CD4-positive, CD25-positive, alpha-beta regulatory T cell (primary cell): ENCODE measurements around the gene THAP7. TPM values are rescaled to one million over a fixed set of nuclear protein-coding genes. Genes with fewer than 3 reads are reported as not detected.

Source experiments
- ATAC-seq, 2 donors: fragments of 150-1000 bp; cut with Tn5 transposase; one replicate each; pipeline ENCODE4 v1.10.0; 2021; ENCODE audit warnings: low read depth in 2 of 2, moderate number of reproducible peaks in 2 of 2, moderate library complexity in 1 of 2
- DNase-seq, 3 donors: peaks; one replicate each; pipeline versions ENCODE4 v3.0.0 to v3.0.0-alpha.2; 2012 to 2022; ENCODE audit warnings: mixed read lengths in 1 of 3
- H3K27ac ChIP-seq: one replicate; pipeline ENCODE4 v1.7.0; 2013; ENCODE audit warnings: mild to moderate bottlenecking, low read length; ENCODE audit not compliant: insufficient read depth, poor library complexity, severe bottlenecking
- H3K27me3 ChIP-seq: one replicate; pipeline ENCODE4 v1.7.0; 2013; ENCODE audit warnings: low read length; ENCODE audit not compliant: control insufficient read depth, insufficient read depth
- H3K36me3 ChIP-seq: one replicate; pipeline ENCODE4 v1.7.0; 2013; ENCODE audit warnings: mild to moderate bottlenecking, low read length, moderate library complexity; ENCODE audit not compliant: control insufficient read depth, insufficient read depth
- H3K4me1 ChIP-seq: 2 replicates; pipeline ENCODE4 v1.7.0; 2013; ENCODE audit warnings: mild to moderate bottlenecking, low read length; ENCODE audit not compliant: insufficient read depth, control insufficient read depth, poor library complexity, severe bottlenecking
- H3K4me3 ChIP-seq: one replicate; pipeline ENCODE4 v1.7.0; 2013; ENCODE audit warnings: low read depth, mild to moderate bottlenecking, low read length, moderate library complexity
- H3K9me3 ChIP-seq, 2 experiments: 1 replicate in 1 of 2; 2 replicates in 1 of 2; pipeline ENCODE4 v1.7.0; 2013; ENCODE audit warnings: low read length in 2 of 2, mild to moderate bottlenecking in 1 of 2, moderate library complexity in 1 of 2; ENCODE audit not compliant: control insufficient read depth in 2 of 2
- H3K27ac Mint-ChIP-seq, 3 donors: one replicate each; pipeline ENCODE4 v1.8.0; 2020 to 2022; ENCODE audit warnings: mild to moderate bottlenecking in 3 of 3, mixed read lengths in 3 of 3, moderate library complexity in 2 of 3
- H3K27me3 Mint-ChIP-seq: one replicate; pipeline ENCODE4 v1.8.0; 2022; ENCODE audit warnings: mild to moderate bottlenecking, mixed read lengths
- H3K36me3 Mint-ChIP-seq: one replicate; pipeline ENCODE4 v1.8.0; 2020; ENCODE audit warnings: mixed read lengths
- H3K4me1 Mint-ChIP-seq, 4 donors: one replicate each; pipeline ENCODE4 v1.8.0; 2020 to 2022; ENCODE audit warnings: mixed read lengths in 4 of 4, mild to moderate bottlenecking in 1 of 4
- H3K4me3 Mint-ChIP-seq, 4 donors: one replicate each; pipeline ENCODE4 v1.8.0; 2020 to 2022; ENCODE audit warnings: mild to moderate bottlenecking in 4 of 4, mixed read lengths in 4 of 4, moderate library complexity in 3 of 4
- H3K9me3 Mint-ChIP-seq, 7 donors: one replicate each; pipeline ENCODE4 v1.8.0; 2020 to 2022; ENCODE audit warnings: mixed read lengths in 7 of 7, mild to moderate bottlenecking in 3 of 7, moderate library complexity in 2 of 7
- polyA plus RNA-seq, 4 donors: library from polyadenylated mRNA; unstranded; fragments of 300-500 nt; fragmentation: Illumina TruSeq; gene quantifications; one replicate each; pipeline ENCODE4 v1.2.3, GENCODE V29; 2021
- total RNA-seq: library from RNA; stranded (reverse); gene quantifications from one replicate; pipeline ENCODE4 v1.2.3, GENCODE V29; 2022

THAP7 gene
- total and polyA plus RNA-seq, 5 donors from 2014 or later: 38.5 to 58.0 (median 43.5) TPM

- Histone ChIP-seq H3K9me3 (no peaks in the 10 kb centered on the region), H3K4me1 (peaks cover 9% of the 10 kb centered on the region), H3K4me3 (no peak overlapping the region), H3K36me3 (no peaks in the 10 kb centered on the region), H3K27ac (no peak overlapping the region), H3K27me3 (peaks cover 2% of the 10 kb centered on the region)
- Mint-ChIP-seq H3K9me3 (no peaks in the 10 kb centered on the region), H3K4me3 (no peak overlapping the region), H3K36me3 (no peaks in the 10 kb centered on the region), H3K27me3 (peaks cover 18% of the 10 kb centered on the region), H3K4me1 (peaks cover 0 to 15% (median 5%) of the 10 kb centered on the region in 4 donors), H3K27ac (peak overlapping the region in 1 of 3 donors; percentile 48)
- ATAC-seq: no peak
- no peak for DNase-seq
Measured at GRCh38 chr22:21028277-21029251, 26.6 kb upstream of the THAP7 start.

GRCh38 chr22:21026783-21027692, 25.1 kb upstream of the THAP7 start:
- Mint-ChIP-seq H3K4me3 (no peak overlapping the region), H3K4me1 (peaks cover 0 to 15% (median 7%) of the 10 kb centered on the region in 4 donors), H3K9me3 (no peaks in the 10 kb centered on the region), H3K36me3 (no peaks in the 10 kb centered on the region), H3K27ac (no peak overlapping the region), H3K27me3 (peaks cover 12% of the 10 kb centered on the region)
- no peak for DNase-seq
- H3K4me3 ChIP-seq: no peak overlapping the region
- ATAC-seq: no peak
- H3K27me3 ChIP-seq: no peaks in the 10 kb centered on the region
- no peaks in the 10 kb centered on the region for H3K36me3 ChIP-seq
- no peaks in the 10 kb centered on the region for H3K9me3 ChIP-seq
- peaks cover 9% of the 10 kb centered on the region for H3K4me1 ChIP-seq
- H3K27ac ChIP-seq: no peak overlapping the region

DNA sequence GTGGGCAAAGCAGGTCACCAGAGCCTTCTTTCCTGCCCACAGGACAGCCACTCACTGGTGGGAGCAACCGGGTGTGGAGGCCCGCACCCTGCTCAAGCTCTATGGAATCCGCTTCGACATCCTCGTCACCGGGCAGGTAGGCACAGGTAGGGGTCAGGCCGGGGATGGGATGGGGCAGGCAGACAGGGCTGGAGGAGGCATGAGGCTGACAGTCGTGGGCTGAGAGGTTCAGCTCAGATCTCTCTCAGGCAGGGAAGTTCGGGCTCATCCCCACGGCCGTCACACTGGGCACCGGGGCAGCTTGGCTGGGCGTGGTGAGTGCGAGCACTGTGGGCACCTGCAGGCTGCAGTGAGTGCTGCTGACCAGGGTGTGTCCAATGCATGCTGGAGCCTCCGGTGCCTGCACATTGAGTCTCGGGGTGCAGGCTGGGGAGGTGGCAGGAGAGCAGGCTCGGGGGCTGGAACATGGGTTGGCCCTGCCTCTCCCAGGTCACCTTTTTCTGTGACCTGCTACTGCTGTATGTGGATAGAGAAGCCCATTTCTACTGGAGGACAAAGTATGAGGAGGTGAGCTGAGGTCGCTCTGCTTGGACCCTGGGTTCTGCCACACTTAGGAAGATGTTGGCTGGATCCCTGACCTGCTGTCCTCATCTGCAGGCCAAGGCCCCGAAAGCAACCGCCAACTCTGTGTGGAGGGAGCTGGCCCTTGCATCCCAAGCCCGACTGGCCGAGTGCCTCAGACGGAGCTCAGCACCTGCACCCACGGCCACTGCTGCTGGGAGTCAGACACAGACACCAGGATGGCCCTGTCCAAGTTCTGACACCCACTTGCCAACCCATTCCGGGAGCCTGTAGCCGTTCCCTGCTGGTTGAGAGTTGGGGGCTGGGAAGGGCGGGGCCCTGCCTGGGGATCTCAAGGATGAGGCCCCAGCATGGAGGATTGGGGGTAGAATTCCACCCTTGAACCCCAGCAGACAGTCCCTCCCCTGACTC, 24.1 kb upstream of the THAP7 start:
- no peaks in the 10 kb centered on the region for H3K36me3 ChIP-seq
- Mint-ChIP-seq H3K36me3 (no peaks in the 10 kb centered on the region), H3K27ac (peak overlapping the region in 2 of 3 donors; percentile 38 to 62), H3K4me3 (peak overlapping the region in 2 of 4 donors; percentile 66 to 73), H3K9me3 (no peaks in the 10 kb centered on the region), H3K27me3 (peaks cover 6% of the 10 kb centered on the region), H3K4me1 (peaks cover 0 to 15% (median 7%) of the 10 kb centered on the region in 4 donors)
- H3K27ac ChIP-seq: no peak overlapping the region
- DNase-seq (no peak), ATAC-seq (no peak)
- peaks cover 9% of the 10 kb centered on the region for H3K4me1 ChIP-seq
- H3K4me3 ChIP-seq: no peak overlapping the region
- H3K9me3 ChIP-seq: no peaks in the 10 kb centered on the region
- no peaks in the 10 kb centered on the region for H3K27me3 ChIP-seq

- H3K4me3 Mint-ChIP-seq: peak overlapping the region in 2 of 4 donors; percentile 66 to 73
- no peaks in the 10 kb centered on the region for H3K9me3 Mint-ChIP-seq
- DNase-seq: peak in 1 of 3 donors; percentile 49
- peaks cover 0 to 13% (median 5%) of the 10 kb centered on the region in 4 donors for H3K4me1 Mint-ChIP-seq
- Histone ChIP-seq H3K27me3 (no peaks in the 10 kb centered on the region), H3K4me1 (peaks cover 9% of the 10 kb centered on the region), H3K4me3 (no peak overlapping the region), H3K9me3 (no peaks in the 10 kb centered on the region), H3K36me3 (no peaks in the 10 kb centered on the region), H3K27ac (no peak overlapping the region)
- ATAC-seq: peak in 1 of 2 donors; percentile 41
- peak overlapping the region; percentile 38 to 62 (median 52) for H3K27ac Mint-ChIP-seq
- peaks cover under 1% of the 10 kb centered on the region for H3K27me3 Mint-ChIP-seq
- no peaks in the 10 kb centered on the region for H3K36me3 Mint-ChIP-seq
Measured at GRCh38 chr22:21025266-21025665, 23.3 kb upstream of the THAP7 start.

- Histone ChIP-seq H3K9me3 (no peaks in the 10 kb centered on the region), H3K4me3 (no peak overlapping the region), H3K27me3 (no peaks in the 10 kb centered on the region), H3K27ac (no peak overlapping the region), H3K36me3 (no peaks in the 10 kb centered on the region), H3K4me1 (peaks cover 9% of the 10 kb centered on the region)
- H3K4me1 Mint-ChIP-seq: peaks cover 0 to 13% (median 5%) of the 10 kb centered on the region in 4 donors
- no peaks in the 10 kb centered on the region for H3K36me3 Mint-ChIP-seq
- H3K27me3 Mint-ChIP-seq: peaks cover 4% of the 10 kb centered on the region
- no peak for DNase-seq
- H3K27ac Mint-ChIP-seq: no peak overlapping the region
- H3K4me3 Mint-ChIP-seq: no peak overlapping the region
- no peak for ATAC-seq
- H3K9me3 Mint-ChIP-seq: no peaks in the 10 kb centered on the region
Measured at GRCh38 chr22:21022955-21023614, 21.2 kb upstream of the THAP7 start.

DNA sequence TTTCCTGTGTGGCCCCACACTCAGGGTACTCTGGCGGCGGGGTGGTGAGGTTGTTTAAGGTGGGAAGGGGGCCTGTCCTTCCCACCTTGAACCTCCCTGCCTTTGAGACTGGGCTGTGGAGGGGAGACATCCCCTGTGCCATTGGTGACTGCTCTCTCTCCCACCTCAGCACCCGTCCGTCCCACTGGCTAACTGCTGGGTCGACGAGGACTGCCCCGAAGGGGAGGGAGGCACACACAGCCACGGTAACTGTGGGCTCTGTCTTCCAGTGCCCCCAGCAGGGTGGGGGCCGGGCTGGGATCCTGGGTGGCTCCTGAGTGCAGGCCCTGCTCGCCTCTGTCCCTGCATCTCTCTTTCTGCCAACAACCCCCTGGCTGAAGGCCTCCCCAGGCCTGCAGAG, 20.6 kb upstream of the THAP7 start:
- peaks cover 4% of the 10 kb centered on the region for H3K27me3 Mint-ChIP-seq
- no peaks in the 10 kb centered on the region for H3K36me3 ChIP-seq
- DNase-seq: no peak
- no peaks in the 10 kb centered on the region for H3K36me3 Mint-ChIP-seq
- H3K27ac Mint-ChIP-seq: no peak overlapping the region
- H3K27me3 ChIP-seq: no peaks in the 10 kb centered on the region
- no peaks in the 10 kb centered on the region for H3K9me3 ChIP-seq
- H3K4me3 Mint-ChIP-seq: no peak overlapping the region
- H3K4me1 Mint-ChIP-seq: peaks cover 0 to 13% (median 5%) of the 10 kb centered on the region in 4 donors
- no peak for ATAC-seq
- peaks cover 9% of the 10 kb centered on the region for H3K4me1 ChIP-seq
- H3K27ac ChIP-seq: no peak overlapping the region
- no peaks in the 10 kb centered on the region for H3K9me3 Mint-ChIP-seq
- H3K4me3 ChIP-seq: no peak overlapping the region
